HS-5 (cell line): ENCODE data around the gene HOXA5.

Experiments used
- DNase-seq: peaks from one replicate; pipeline ENCODE4 v3.0.0-alpha.2; 2012; ENCODE audit warnings: low read depth

HOXA5 gene

DNA sequence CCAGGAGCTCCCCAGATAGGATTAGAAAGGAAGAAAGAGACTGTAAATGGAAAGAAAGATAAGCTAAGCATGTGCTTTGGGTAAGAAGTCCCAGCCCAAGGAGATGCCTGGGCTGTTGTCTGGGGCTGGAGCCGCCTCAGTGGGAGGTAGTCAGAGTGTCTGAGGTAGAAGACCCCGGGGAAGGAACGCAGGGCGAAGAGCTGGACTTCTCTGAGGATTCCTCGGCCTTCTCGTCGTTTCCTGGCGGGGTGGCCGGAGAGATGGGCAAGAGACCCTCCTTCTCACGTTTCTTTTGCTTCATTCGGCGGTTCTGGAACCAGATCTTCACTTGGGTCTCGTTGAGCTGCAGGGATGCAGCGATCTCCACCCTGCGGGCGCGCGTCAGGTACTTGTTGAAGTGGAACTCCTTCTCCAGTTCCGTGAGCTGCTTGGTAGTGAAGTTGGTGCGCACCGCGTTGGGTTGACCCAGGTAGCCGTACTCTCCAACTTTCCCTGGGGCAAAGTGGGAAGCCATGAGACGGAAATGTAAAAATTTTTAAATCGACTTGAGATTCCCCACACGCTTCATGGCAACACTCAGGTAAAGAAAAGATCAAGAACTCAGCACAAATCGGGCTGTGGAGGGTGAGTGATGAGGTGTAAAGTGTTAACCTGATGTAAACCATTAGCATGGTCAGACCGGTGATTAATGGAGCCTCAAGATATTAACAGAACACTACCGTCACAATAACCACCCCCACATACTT, 49.0 kb downstream of the HOXA5 start:
- no peak for DNase-seq

DNA sequence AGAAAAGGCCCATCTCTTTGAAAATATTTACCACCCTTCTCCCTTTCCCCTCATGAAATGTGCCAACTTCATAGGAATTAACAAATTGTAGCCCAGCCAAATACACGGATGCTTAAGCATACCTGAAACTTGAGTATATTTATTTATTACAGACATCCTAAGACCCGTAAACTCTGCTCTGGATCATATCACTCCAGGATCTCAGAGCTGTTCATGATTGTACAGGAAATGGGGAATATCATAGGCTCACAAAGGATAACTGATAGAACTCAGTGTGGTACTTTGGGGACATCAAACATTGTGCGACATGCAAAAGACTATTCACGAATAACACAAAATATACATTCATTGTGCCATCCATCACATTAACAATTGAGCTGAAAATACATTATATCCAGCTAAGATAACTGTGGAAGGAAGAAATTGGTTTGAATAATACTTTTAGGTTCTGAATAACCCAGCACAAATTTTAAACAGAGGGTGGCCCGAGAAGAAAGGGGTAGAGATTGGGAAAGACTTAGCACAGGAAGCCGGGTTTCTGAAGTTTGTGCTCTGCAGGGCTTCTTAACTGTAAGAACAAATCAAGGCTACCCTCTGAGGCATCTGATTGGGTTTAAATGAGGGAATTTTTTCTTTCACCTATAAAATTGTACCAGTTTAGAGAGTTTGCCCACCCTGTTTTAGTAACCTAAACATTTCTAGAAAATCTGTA, 50.1 kb downstream of the HOXA5 start:
- no peak for DNase-seq

- no peak for DNase-seq
Measured at GRCh38 chr7:27092819-27093110, 50.7 kb downstream of the HOXA5 start.

DNA sequence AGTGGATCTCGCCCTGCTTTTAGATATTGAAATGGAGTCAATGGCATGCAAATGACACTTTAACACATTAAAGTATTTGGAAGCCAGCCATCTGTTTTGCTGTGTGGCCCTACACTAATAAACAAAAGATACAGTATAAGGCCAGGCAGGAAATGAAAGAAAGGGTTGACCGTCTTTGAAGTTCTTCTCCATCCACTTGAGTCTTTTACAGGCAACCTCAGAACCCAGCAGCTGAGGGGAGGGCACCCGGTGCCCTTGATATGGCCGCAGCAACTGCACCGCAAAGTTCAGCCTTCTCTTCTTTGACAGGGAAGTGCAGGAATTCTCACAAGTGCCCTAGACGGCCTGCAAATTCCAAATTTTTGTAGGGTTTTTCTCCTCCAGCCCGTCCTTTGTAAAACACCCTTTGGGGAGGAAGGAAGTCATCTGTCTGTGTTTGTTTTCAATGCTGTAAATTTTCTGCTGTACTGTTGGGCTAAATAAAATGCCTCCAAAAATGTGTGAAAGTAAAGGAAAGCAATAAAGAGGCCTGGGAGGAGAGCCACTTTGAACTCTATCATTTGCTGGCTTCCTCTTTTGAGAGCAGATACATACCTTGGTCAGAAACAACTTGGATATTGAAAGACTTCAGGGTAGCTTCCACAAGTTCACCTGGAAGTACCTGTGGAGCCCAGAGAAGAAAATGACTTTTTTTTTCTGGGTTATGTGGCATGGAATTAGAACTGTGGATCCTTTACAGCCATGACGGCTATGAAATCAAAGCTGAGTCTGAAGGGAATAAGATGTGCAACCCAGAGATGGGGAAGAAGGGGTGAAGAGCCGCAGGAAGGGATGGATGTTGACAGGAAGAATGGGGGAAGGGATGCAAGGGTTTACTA, 51.3 kb downstream of the HOXA5 start:
- no peak for DNase-seq

DNA sequence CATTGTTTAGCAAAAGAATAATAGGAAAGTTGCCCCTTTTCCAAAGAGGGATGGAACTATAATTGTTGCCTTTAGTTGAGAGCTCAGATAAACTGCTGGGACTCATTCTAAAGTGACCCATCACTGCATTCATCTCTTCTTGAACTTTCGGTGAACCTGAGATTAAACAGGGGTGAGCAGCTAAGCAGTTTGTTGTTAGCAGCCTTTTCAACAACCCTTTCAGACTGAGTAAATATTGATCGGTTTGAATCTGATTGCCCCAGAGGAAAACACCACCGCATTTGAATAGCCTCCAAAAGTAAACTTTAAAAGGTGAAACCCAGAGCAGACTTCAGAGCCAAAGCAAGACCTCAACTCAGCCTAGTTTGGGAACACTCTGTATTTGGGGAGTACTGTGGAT, 52.4 kb downstream of the HOXA5 start:
- no peak for DNase-seq
